Tibial nerve (tissue), 4 donors: ENCODE results near the gene TPD52L2. TPM values are rescaled to one million over a fixed set of nuclear protein-coding genes. Genes with fewer than 3 reads are reported as not detected.

Experiments used
- DNase-seq, 2 donors: peaks; one replicate each; pipeline ENCODE4 v3.0.0-alpha.2; 2019; ENCODE audit warnings: low spot score in 2 of 2
- H3K27ac ChIP-seq, 4 donors: fragments of 200-600 bp; sonication (generic) in 3 of 4; one replicate each; pipeline ENCODE4 v1.5.1; 2017 to 2019; ENCODE audit warnings: mild to moderate bottlenecking in 1 of 4
- H3K27me3 ChIP-seq, 2 donors: fragments of 200-600 bp; sonication (generic) in 1 of 2; one replicate each; pipeline versions ENCODE4 v1.5.1 to v1.6.0; 2017 to 2019
- H3K36me3 ChIP-seq, 3 donors: fragments of 200-600 bp; sonication (generic); one replicate each; pipeline ENCODE4 v1.5.1; 2018 to 2019
- H3K4me1 ChIP-seq, 4 donors: fragments of 200-600 bp; sonication (generic) in 3 of 4; one replicate each; pipeline ENCODE4 v1.5.1; 2017 to 2019
- H3K4me3 ChIP-seq, 4 donors: fragments of 200-600 bp; sonication (generic) in 3 of 4; one replicate each; pipeline ENCODE4 v1.5.1; 2017 to 2019; ENCODE audit warnings: mild to moderate bottlenecking in 1 of 4, moderate library complexity in 1 of 4
- H3K9me3 ChIP-seq, 4 donors: fragments of 200-600 bp; sonication (generic) in 3 of 4; one replicate each; pipeline ENCODE4 v1.5.1; 2017 to 2019
- CTCF ChIP-seq, 5 experiments: fragments of 200-600 bp in 3 of 5; fragments of 450-650 bp in 2 of 5; sonication (generic) in 3 of 5; IDR thresholded peaks; one replicate each; pipeline ENCODE4 v1.5.1; 2016 to 2019; ENCODE audit warnings: antibody characterized with exemption in 5 of 5, mild to moderate bottlenecking in 3 of 5, moderate library complexity in 2 of 5
- EP300 ChIP-seq, 2 donors: sonication (generic); formaldehyde crosslinking; IDR thresholded peaks; one replicate each; pipeline ENCODE4 v1.6.1; 2017; ENCODE audit warnings: antibody characterized with exemption in 2 of 2, mild to moderate bottlenecking in 1 of 2
- POLR2A ChIP-seq, 2 donors: fragments of 450-650 bp; IDR thresholded peaks; one replicate each; pipeline ENCODE4 v1.6.1; 2017; ENCODE audit warnings: antibody characterized with exemption in 2 of 2, mild to moderate bottlenecking in 2 of 2, moderate library complexity in 2 of 2
- WGBS, 2 donors: methylation state at CpG; one replicate each; pipeline ENCODE4 v1.1.5; 2018; 5-methylcytosine and 5-hydroxymethylcytosine counted together
- total RNA-seq, 4 donors: library from RNA; depleted of rRNA; stranded (reverse); fragments of >200 nt; gene quantifications; one replicate each; pipeline ENCODE4 v1.1.0, GENCODE V29; 2016

Gene TPD52L2
- total RNA-seq, 4 donors from 2014 or later, result 108 to 122 (median 115) TPM

- Histone ChIP-seq H3K27me3 (peaks cover 0 to 5% of the 10 kb centered on the region in 2 donors), H3K4me3 (peak overlapping the region in 1 of 4 donors; percentile 94), H3K36me3 (no peaks in the 10 kb centered on the region), H3K4me1 (peaks cover 0 to 55% (median 21%) of the 10 kb centered on the region in 4 donors), H3K9me3 (no peaks in the 10 kb centered on the region), H3K27ac (peak overlapping the region in 1 of 4 donors; percentile 27)
- DNase-seq, result no peak
- 72 to 89% methylated on average over 12 to 14 of the region's 14 CpGs for WGBS, 2 donors
- TF ChIP-seq POLR2A (IDR thresholded peaks at IDR 0.05) (no peak), EP300 (IDR thresholded peaks at IDR 0.05) (no peak), CTCF (IDR thresholded peaks at IDR 0.05) (no peak)
Observed at GRCh38 chr20:63828545-63828944, 36.5 kb upstream of the TPD52L2 start.

GRCh38 chr20:63828951-63829350 lies 36.1 kb upstream of the TPD52L2 start:
- WGBS, 2 donors, result 72 to 73% methylated on average over 10 of the region's 10 CpGs
- no peak for DNase-seq
- peaks cover 0 to 5% of the 10 kb centered on the region in 2 donors for H3K27me3 ChIP-seq
- TF ChIP-seq CTCF (IDR thresholded peaks at IDR 0.05) (no peak), EP300 (IDR thresholded peaks at IDR 0.05) (no peak), POLR2A (IDR thresholded peaks at IDR 0.05) (no peak)
- H3K9me3 ChIP-seq, result no peaks in the 10 kb centered on the region
- H3K27ac ChIP-seq, result peak overlapping the region in 1 of 4 donors; percentile 27
- peaks cover 0 to 56% (median 25%) of the 10 kb centered on the region in 4 donors for H3K4me1 ChIP-seq
- H3K36me3 ChIP-seq, result no peaks in the 10 kb centered on the region
- H3K4me3 ChIP-seq, result peak overlapping the region in 1 of 4 donors; percentile 94

DNA sequence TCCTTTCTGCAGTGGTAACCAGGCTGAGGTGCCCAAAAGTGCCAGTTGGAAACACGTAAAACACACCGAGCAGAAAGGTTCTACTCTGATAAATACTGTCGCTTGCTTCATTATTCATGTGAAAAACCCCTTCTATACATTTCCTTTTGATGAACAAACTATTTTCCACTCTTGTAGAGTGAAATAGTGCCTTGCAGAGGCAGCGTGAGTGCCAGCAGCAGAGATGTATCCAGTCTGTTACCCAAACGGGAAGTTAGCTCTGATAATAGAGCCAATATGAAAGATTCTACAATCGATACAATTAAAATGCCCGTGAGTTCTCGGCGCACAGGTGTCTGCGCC lies 35.5 kb upstream of the TPD52L2 start:
- 17 to 24% methylated on average over 10 of the region's 10 CpGs for WGBS, 2 donors
- Histone ChIP-seq H3K36me3 (no peaks in the 10 kb centered on the region), H3K9me3 (no peaks in the 10 kb centered on the region), H3K27me3 (peaks cover 0 to 5% of the 10 kb centered on the region in 2 donors), H3K4me3 (peak overlapping the region; percentile 44 to 94 (median 49)), H3K4me1 (peaks cover 0 to 60% (median 31%) of the 10 kb centered on the region in 4 donors), H3K27ac (peak overlapping the region in 2 of 4 donors; percentile 53 to 89)
- TF ChIP-seq CTCF (IDR thresholded peaks at IDR 0.05) (no peak), EP300 (IDR thresholded peaks at IDR 0.05) (no peak)
- DNase-seq, result no peak

DNA sequence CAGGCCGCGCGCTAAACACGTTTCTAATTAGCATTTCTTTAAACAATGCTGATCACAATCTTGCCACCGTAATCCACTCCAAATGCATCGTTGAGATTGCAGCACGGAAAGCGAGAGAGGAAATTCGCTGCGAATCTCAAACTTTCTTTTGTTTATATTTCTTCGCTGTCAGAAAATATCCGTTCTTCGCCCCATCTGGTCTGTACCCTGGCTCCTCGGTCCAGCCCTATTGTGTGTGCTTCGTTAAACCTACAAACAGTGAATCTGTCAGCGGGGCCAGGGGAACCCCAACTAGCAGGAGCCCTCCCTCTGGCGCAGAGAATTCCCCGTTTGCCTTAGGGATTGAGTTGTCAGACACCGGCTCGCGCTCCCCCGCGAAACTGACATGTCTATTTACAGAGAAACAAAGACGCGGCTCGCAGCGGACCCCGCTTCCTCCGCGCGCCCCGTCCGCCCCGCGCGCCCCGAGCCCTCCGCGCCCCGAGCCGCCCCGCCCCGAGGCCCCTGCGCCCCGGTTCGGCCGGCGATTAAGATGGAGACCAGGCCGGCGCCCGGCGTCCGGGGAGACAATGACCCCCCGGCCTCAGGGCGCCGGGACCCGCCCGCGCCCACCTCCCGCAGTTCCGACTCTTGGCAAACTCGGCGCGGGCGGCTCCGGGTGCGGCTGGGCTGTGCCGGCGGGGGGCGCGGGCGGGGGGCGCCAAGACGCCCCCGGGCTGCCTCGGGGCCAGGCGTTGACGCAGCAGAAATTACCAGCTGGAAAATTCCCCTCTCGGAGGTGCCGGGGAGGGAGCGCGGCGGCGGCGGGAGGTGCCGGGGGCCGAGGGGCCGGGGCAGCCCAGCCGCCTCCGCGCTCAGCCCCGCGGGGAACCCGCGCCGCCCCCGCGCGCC lies 34.9 kb upstream of the TPD52L2 start:
- Histone ChIP-seq H3K4me1 (peaks cover 0 to 66% (median 33%) of the 10 kb centered on the region in 4 donors), H3K9me3 (no peaks in the 10 kb centered on the region), H3K36me3 (no peaks in the 10 kb centered on the region), H3K27ac (peak overlapping the region in 3 of 4 donors; percentile 53 to 89 (median 60)), H3K4me3 (peak overlapping the region; percentile 44 to 94 (median 49)), H3K27me3 (peaks cover 0 to 5% of the 10 kb centered on the region in 2 donors)
- WGBS, 2 donors, result 1 to 2% methylated on average over 23 to 46 of the region's 99 CpGs
- TF ChIP-seq POLR2A (IDR thresholded peaks at IDR 0.05), result no peak
- TF ChIP-seq EP300 (IDR thresholded peaks at IDR 0.05), result peak in 1 of 2 donors; percentile 10
- no peak for DNase-seq

DNA sequence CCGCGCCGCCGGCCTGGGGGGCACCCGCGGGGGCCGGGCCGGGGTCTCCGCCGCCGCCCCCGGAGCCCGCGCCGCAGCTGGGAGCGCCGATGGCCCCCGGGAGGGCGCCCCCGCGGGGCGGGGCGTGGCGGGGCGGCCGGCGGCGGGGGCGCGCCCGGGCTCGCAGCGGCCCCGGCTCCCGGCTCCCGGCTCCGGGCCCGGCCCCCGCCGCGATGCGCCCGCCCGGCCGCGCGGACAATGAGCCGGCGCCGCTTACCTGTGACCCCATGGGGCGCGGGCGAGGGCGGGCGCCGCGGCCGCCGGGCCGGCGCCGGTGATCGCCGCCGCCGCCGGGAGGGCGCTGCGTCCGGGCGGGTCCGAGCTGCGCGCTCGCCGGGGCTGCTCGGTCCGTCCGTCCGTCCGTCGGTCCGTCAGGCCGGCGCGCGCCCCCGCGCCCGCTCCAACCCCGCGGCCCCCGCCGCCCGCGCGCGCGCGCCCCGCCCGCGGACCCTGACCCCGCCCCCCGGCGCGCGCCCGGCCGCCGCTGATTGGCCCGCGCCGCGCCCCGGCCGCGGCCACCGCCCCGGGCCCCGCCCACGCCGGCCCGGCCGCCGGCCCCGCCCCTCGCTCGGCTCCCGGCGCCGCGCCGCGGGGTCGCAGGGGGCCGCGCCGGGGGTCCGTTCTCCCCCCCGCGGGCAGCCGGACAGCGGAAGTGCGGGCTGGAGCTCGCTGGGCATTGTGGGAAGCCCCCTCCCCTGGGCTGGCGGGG lies 34.1 kb upstream of the TPD52L2 start, which contains the start of gene ZBTB46:
Gene ZBTB46, minus strand, starts transcription at position 424 of the 748 bp plus-strand sequence. CDS start 40,507 bp downstream, outside the sequence.
- Histone ChIP-seq H3K27ac (peak within 1 kb of the TSS; percentile 72 to 89 (median 80)), H3K27me3 (peaks cover 0 to 5% of the 10 kb centered on the region in 2 donors)
- WGBS, 2 donors, result 1% methylated on average over 42 of the region's 147 CpGs; no CpG with 5 or more reads in 1 of the 2 donors

More for the DNA sequence above, 34.1 kb upstream of the TPD52L2 start, which contains the start of gene ZBTB46:
- Histone ChIP-seq H3K9me3 (no peaks in the 10 kb centered on the region), H3K4me1 (peaks cover 0 to 68% (median 33%) of the 10 kb centered on the region in 4 donors), H3K36me3 (no peaks in the 10 kb centered on the region), H3K4me3 (peak within 1 kb of the TSS; percentile 44 to 94 (median 54))
- DNase-seq, result no peak
- TF ChIP-seq CTCF (IDR thresholded peaks at IDR 0.05), result no peak
- no peak for TF ChIP-seq POLR2A (IDR thresholded peaks at IDR 0.05)
- TF ChIP-seq EP300 (IDR thresholded peaks at IDR 0.05), result no peak
